Liver (tissue), 9 donors: ENCODE results near the gene CACNA1E. TPM values are rescaled to one million over a fixed set of nuclear protein-coding genes. Genes with fewer than 3 reads are reported as not detected.

Experiments used
- DNase-seq: peaks from one replicate; pipeline ENCODE4 v3.0.0-alpha.2; 2017; ENCODE audit warnings: low spot score
- H3K27ac ChIP-seq, 2 donors: one replicate each; pipeline ENCODE4 v1.7.0; 2013; ENCODE audit warnings: inconsistent platforms in 2 of 2, low read length in 2 of 2, control low read depth in 1 of 2, low read depth in 1 of 2, mild to moderate bottlenecking in 1 of 2
- H3K27me3 ChIP-seq, 4 donors: one replicate each; pipeline versions ENCODE4 v1.6.1 to v1.7.0; 2013; ENCODE audit warnings: low read length in 3 of 4, inconsistent platforms in 1 of 4, mild to moderate bottlenecking in 1 of 4, moderate library complexity in 1 of 4; ENCODE audit not compliant: control insufficient read depth in 4 of 4, insufficient read depth in 4 of 4
- H3K36me3 ChIP-seq, 4 donors: one replicate each; pipeline versions ENCODE4 v1.6.1 to v1.7.0; 2013; ENCODE audit warnings: low read length in 3 of 4, mild to moderate bottlenecking in 3 of 4, low read depth in 1 of 4, moderate library complexity in 1 of 4; ENCODE audit not compliant: control insufficient read depth in 4 of 4, insufficient read depth in 3 of 4
- H3K4me1 ChIP-seq, 4 donors: one replicate each; pipeline versions ENCODE4 v1.6.1 to v1.7.0; 2013; ENCODE audit warnings: low read length in 3 of 4, mild to moderate bottlenecking in 3 of 4, moderate library complexity in 1 of 4; ENCODE audit not compliant: control insufficient read depth in 4 of 4, insufficient read depth in 4 of 4
- H3K4me3 ChIP-seq, 3 donors: one replicate each; pipeline versions ENCODE4 v1.6.1 to v1.7.0; 2013; ENCODE audit warnings: low read length in 3 of 3, control low read depth in 1 of 3, low read depth in 1 of 3, mild to moderate bottlenecking in 1 of 3
- H3K9ac ChIP-seq, 2 donors: one replicate each; pipeline ENCODE4 v1.7.0; 2013; ENCODE audit warnings: low read length in 2 of 2, mild to moderate bottlenecking in 2 of 2, moderate library complexity in 2 of 2, control low read depth in 1 of 2, low read depth in 1 of 2
- H3K9me3 ChIP-seq, 4 donors: one replicate each; pipeline versions ENCODE4 v1.6.1 to v1.7.0; 2013; ENCODE audit warnings: low read length in 3 of 4; ENCODE audit not compliant: control insufficient read depth in 4 of 4
- ATF3 ChIP-seq: IDR thresholded peaks from 2 replicates; pipeline ENCODE4 v1.6.1; 2016; ENCODE audit warnings: antibody characterized with exemption
- CTCF ChIP-seq: fragments of 150-350 bp; IDR thresholded peaks from 2 replicates; pipeline ENCODE4 v1.5.1; 2017; ENCODE audit warnings: improper control_type of control experiment, low read depth, low read length; ENCODE audit not compliant: missing input control
- EGR1 ChIP-seq, 2 donors: IDR thresholded peaks; 2 replicates each; pipeline ENCODE4 v1.6.1; 2016 to 2018; ENCODE audit warnings: antibody characterized with exemption in 2 of 2, low read depth in 2 of 2
- FOXA1 ChIP-seq: IDR thresholded peaks from 2 replicates; pipeline ENCODE4 v1.6.1; 2016; ENCODE audit warnings: antibody characterized with exemption
- FOXA2 ChIP-seq: IDR thresholded peaks from 2 replicates; pipeline ENCODE4 v1.6.1; 2016; ENCODE audit warnings: antibody characterized with exemption
- GABPA ChIP-seq, 2 donors: IDR thresholded peaks in 1 of 2; conservative IDR thresholded peaks in 1 of 2; 2 replicates each; pipeline ENCODE4 v1.6.1; 2016; ENCODE audit warnings: antibody characterized with exemption in 2 of 2, mild to moderate bottlenecking in 1 of 2, moderate library complexity in 1 of 2
- HNF4A ChIP-seq, 2 donors: conservative IDR thresholded peaks; 2 replicates each; pipeline ENCODE4 v1.6.1; 2016; ENCODE audit warnings: antibody characterized with exemption in 2 of 2, mild to moderate bottlenecking in 2 of 2
- HNF4G ChIP-seq: IDR thresholded peaks from 2 replicates; pipeline ENCODE4 v1.6.1; 2016; ENCODE audit warnings: antibody characterized with exemption
- JUND ChIP-seq, 2 donors: IDR thresholded peaks; 2 replicates each; pipeline ENCODE4 v1.6.1; 2016; ENCODE audit warnings: antibody characterized with exemption in 2 of 2
- MAX ChIP-seq: IDR thresholded peaks from 2 replicates; pipeline ENCODE4 v1.6.1; 2016; ENCODE audit warnings: antibody characterized with exemption
- NR2F2 ChIP-seq: IDR thresholded peaks from 2 replicates; pipeline ENCODE4 v1.6.1; 2016; ENCODE audit warnings: antibody characterized with exemption
- RAD21 ChIP-seq, 2 donors: IDR thresholded peaks; 2 replicates each; pipeline ENCODE4 v1.6.1; 2016; ENCODE audit warnings: antibody characterized with exemption in 2 of 2, mild to moderate bottlenecking in 2 of 2
- REST ChIP-seq: IDR thresholded peaks from 2 replicates; pipeline ENCODE4 v1.6.1; 2016; ENCODE audit warnings: antibody characterized with exemption, mild to moderate bottlenecking
- RXRA ChIP-seq, 2 donors: IDR thresholded peaks; 2 replicates each; pipeline ENCODE4 v1.6.1; 2017 to 2018; ENCODE audit warnings: antibody characterized with exemption in 2 of 2, mild to moderate bottlenecking in 1 of 2
- SP1 ChIP-seq: IDR thresholded peaks from 2 replicates; pipeline ENCODE4 v1.6.1; 2018; ENCODE audit warnings: antibody characterized with exemption, mild to moderate bottlenecking
- TAF1 ChIP-seq: conservative IDR thresholded peaks from 2 replicates; pipeline ENCODE4 v1.6.1; 2016; ENCODE audit warnings: antibody characterized with exemption, mild to moderate bottlenecking
- YY1 ChIP-seq: IDR thresholded peaks from 2 replicates; pipeline ENCODE4 v1.6.1; 2016; ENCODE audit warnings: antibody characterized with exemption, mild to moderate bottlenecking
- ZBTB33 ChIP-seq: IDR thresholded peaks from 2 replicates; pipeline ENCODE4 v1.6.1; 2016; ENCODE audit warnings: antibody characterized with exemption
- WGBS: extraction: QIAGEN DNeasy Blood & Tissue Kit; methylation state at CpG from one replicate; pipeline ENCODE4 v1.1.7; 2013; 5-methylcytosine and 5-hydroxymethylcytosine counted together
- polyA plus RNA-seq, 2 donors: library from polyadenylated mRNA; stranded (reverse) in 1 of 2; unstranded in 1 of 2; fragments of 200-250 nt in 1 of 2; fragments of >200 nt in 1 of 2; fragmentation: Nextera tagmentation in 1 of 2; extraction: Ambion mirVana in 1 of 2; gene quantifications; one replicate each; pipeline versions ENCODE4 v1.2.1 to v1.2.3, GENCODE V29; 2013 to 2015
- total RNA-seq, 2 donors: library from RNA; depleted of rRNA; stranded (reverse); fragments of >200 nt; gene quantifications; one replicate each; pipeline ENCODE4 v1.2.3, GENCODE V29; 2014
- donor health status: healthy.
- donor health status: healthy.
- donor health status: healthy.
- donor health status: healthy.
- donor health status: healthy.

The CACNA1E gene
- total and polyA plus RNA-seq, 4 donors: under 0.01 to 0.08 (median 0.01) TPM; not detected in 1

GRCh38 chr1:181459067-181459466 lies 24.2 kb upstream of the CACNA1E start:
- 80% methylated on average over 2 of the region's 2 CpGs for WGBS
- TF ChIP-seq SP1 (no peak), CTCF (no peak), RAD21 (IDR thresholded peaks at IDR 0.05) (no peak), GABPA (IDR thresholded peaks at IDR 0.05 in 1 of 2, conservative IDR thresholded peaks at IDR 0.05 in 1 of 2) (no peak), FOXA2 (no peak), ATF3 (no peak), EGR1 (IDR thresholded peaks at IDR 0.05; ENCODE audit: low read depth in 2 of 2) (no peak), RXRA (IDR thresholded peaks at IDR 0.05) (no peak), JUND (IDR thresholded peaks at IDR 0.05) (no peak), TAF1 (no peak), NR2F2 (no peak), ZBTB33 (no peak), MAX (no peak), HNF4G (no peak), REST (no peak)
- no peak overlapping the region for H3K9ac ChIP-seq

GRCh38 chr1:181469829-181470228 lies 13.5 kb upstream of the CACNA1E start:
- DNase-seq: no peak
- H3K36me3 ChIP-seq: no peaks in the 10 kb centered on the region
- no peak overlapping the region for H3K9ac ChIP-seq
- no peaks in the 10 kb centered on the region for H3K4me1 ChIP-seq
- H3K27me3 ChIP-seq: no peaks in the 10 kb centered on the region
- no peak overlapping the region for H3K27ac ChIP-seq
- WGBS: 84% methylated on average over 5 of the region's 5 CpGs
- H3K9me3 ChIP-seq: no peaks in the 10 kb centered on the region
- no peak overlapping the region for H3K4me3 ChIP-seq
- no peak for TF ChIP-seq GABPA (IDR thresholded peaks at IDR 0.05 in 1 of 2, conservative IDR thresholded peaks at IDR 0.05 in 1 of 2)
- TF ChIP-seq HNF4G: no peak
- no peak for TF ChIP-seq ATF3
- TF ChIP-seq RAD21 (IDR thresholded peaks at IDR 0.05): no peak
- TF ChIP-seq MAX: no peak
- no peak for TF ChIP-seq ZBTB33
- TF ChIP-seq SP1: no peak
- TF ChIP-seq HNF4A (conservative IDR thresholded peaks at IDR 0.05): no peak
- no peak for TF ChIP-seq EGR1 (IDR thresholded peaks at IDR 0.05; ENCODE audit: low read depth in 2 of 2)
- no peak for TF ChIP-seq RXRA (IDR thresholded peaks at IDR 0.05)
- no peak for TF ChIP-seq JUND (IDR thresholded peaks at IDR 0.05)
- TF ChIP-seq TAF1: no peak
- TF ChIP-seq FOXA2: no peak
- TF ChIP-seq YY1: no peak
- TF ChIP-seq FOXA1: no peak
- TF ChIP-seq CTCF: no peak

More at GRCh38 chr1:181459067-181459466, 24.2 kb upstream of the CACNA1E start:
- DNase-seq: no peak
- H3K9me3 ChIP-seq: peaks cover 0 to 8% (median 3%) of the 10 kb centered on the region in 4 donors
- peaks cover 0 to 15% (median 2%) of the 10 kb centered on the region in 4 donors for H3K27me3 ChIP-seq
- H3K27ac ChIP-seq: no peak overlapping the region
- no peaks in the 10 kb centered on the region for H3K4me1 ChIP-seq
- H3K36me3 ChIP-seq: no peaks in the 10 kb centered on the region
- H3K4me3 ChIP-seq: no peak overlapping the region
